Adrenal gland (tissue), 12 donors: ENCODE data around the gene HHAT. TPM values are rescaled to one million over a fixed set of nuclear protein-coding genes. Genes with fewer than 3 reads are reported as not detected.

Experiments
- DNase-seq, 7 donors: peaks; one replicate each; pipeline ENCODE4 v3.0.0-alpha.2; 2019 to 2020
- H3K27ac ChIP-seq, 5 donors: fragments of 200-600 bp; sonication (generic) in 4 of 5; 1 replicate in 3 of 5; 2 replicates in 2 of 5; pipeline versions ENCODE4 v1.5.1 to v1.8.0; 2016 to 2020; ENCODE audit warnings: mild to moderate bottlenecking in 1 of 5
- H3K27me3 ChIP-seq: fragments of 200-600 bp; 2 replicates; pipeline ENCODE4 v1.8.0; 2021
- H3K36me3 ChIP-seq, 2 donors: fragments of 200-600 bp; replicated peaks in 1 of 2; 1 replicate in 1 of 2; 2 replicates in 1 of 2; pipeline versions ENCODE4 v1.5.1 to v1.8.0; 2018 to 2022
- H3K4me1 ChIP-seq, 2 donors: fragments of 200-600 bp; replicated peaks in 1 of 2; 1 replicate in 1 of 2; 2 replicates in 1 of 2; pipeline versions ENCODE4 v1.5.1 to v1.8.0; 2018 to 2021
- H3K4me3 ChIP-seq, 4 donors: fragments of 200-600 bp; sonication (generic) in 3 of 4; one replicate each; pipeline ENCODE4 v1.5.1; 2016 to 2018
- H3K9me3 ChIP-seq, 3 donors: fragments of 200-600 bp; sonication (generic) in 1 of 3; replicated peaks in 1 of 3; 1 replicate in 2 of 3; 2 replicates in 1 of 3; pipeline versions ENCODE4 v1.5.1 to v1.8.0; 2016 to 2021
- CTCF ChIP-seq, 6 experiments: fragments of 450-650 bp in 4 of 6; fragments of 200-600 bp in 2 of 6; sonication (generic) in 1 of 6; IDR thresholded peaks; 1 replicate in 5 of 6; 2 replicates in 1 of 6; pipeline versions ENCODE4 v1.5.1 to v1.8.0; 2016 to 2021; ENCODE audit warnings: antibody characterized with exemption in 6 of 6, mild to moderate bottlenecking in 2 of 6, moderate library complexity in 1 of 6
- POLR2A ChIP-seq, 2 donors: fragments of 450-650 bp; IDR thresholded peaks; one replicate each; pipeline ENCODE4 v1.6.1; 2017; ENCODE audit warnings: antibody characterized with exemption in 2 of 2, mild to moderate bottlenecking in 2 of 2, moderate library complexity in 1 of 2
- WGBS, 4 donors: extraction: QIAGEN DNeasy Blood & Tissue Kit in 2 of 4; methylation state at CpG; one replicate each; pipeline versions ENCODE4 v1.1.5 to v1.1.7; 2013 to 2017; 5-methylcytosine and 5-hydroxymethylcytosine counted together
- intact Hi-C, 2 donors: fragments of 100-400 bp; cut with DNase I; formaldehyde crosslinking; loops; one replicate each; pipeline versions ENCODE4 v1.14.1 to v1.15.0; 2022 to 2023
- polyA plus RNA-seq, 3 donors: library from polyadenylated mRNA; stranded (reverse); fragments of 200-250 nt in 2 of 3; fragments of 350-450 nt in 1 of 3; fragmentation: Illumina TruSeq in 1 of 3; extraction: RNeasy Lipid Tissue Mini Kit (QIAGEN cat#74804) in 1 of 3; gene quantifications; one replicate each; pipeline ENCODE4 v1.2.3, GENCODE V29; 2013 to 2014
- total RNA-seq, 9 donors: library from RNA; depleted of rRNA in 4 of 9; stranded (reverse); fragments of >200 nt in 4 of 9; fragments of 120-200 nt in 1 of 9; fragmentation: NEBNext Ultra II Directional in 1 of 9; extraction: Animal tissue kit (Norgen Biotek cat#: 25700) in 1 of 9; gene quantifications; one replicate each; pipeline versions ENCODE4 v1.1.0 to v1.2.4, GENCODE V29; 2013 to 2023
- donor health status: healthy with polysubstance abuse.
- donor health status: Bipolar disorder and iron deficiency.
- donor health status: DM: yes; HTN: yes; CAD: no.
- donor health status: DM: no; HTN: no; CAD: no.
- donor health status: DM: no; HTN: no; CAD: no.
- donor health status: DM: yes; HTN: yes; CAD: no.

HHAT gene
- total and polyA plus RNA-seq, 12 donors: 3.1 to 26.7 (median 12.3) TPM

- TF ChIP-seq POLR2A (IDR thresholded peaks at IDR 0.05) (no peak), CTCF (IDR thresholded peaks at IDR 0.05) (no peak)
- DNase-seq: no peak
- Histone ChIP-seq H3K9me3 (peaks cover 0 to 5% (median 0%) of the 10 kb centered on the region in 3 donors), H3K27me3 (no peaks in the 10 kb centered on the region), H3K27ac (no peak overlapping the region), H3K36me3 (no peaks in the 10 kb centered on the region), H3K4me3 (no peak overlapping the region), H3K4me1 (no peaks in the 10 kb centered on the region)
- intact Hi-C loops: no loop called here
- 60 to 74% (median 70%) methylated on average over 2 of the region's 2 CpGs for WGBS, 4 donors
These were observed 267.9 kb downstream of the HHAT start for GRCh38 chr1:210596641-210597040.

GRCh38 chr1:210597555-210598134, 268.9 kb downstream of the HHAT start:
- peak in 1 of 7 donors; percentile 26 for DNase-seq
- H3K9me3 ChIP-seq: peaks cover 0 to 5% (median 0%) of the 10 kb centered on the region in 3 donors
- H3K36me3 ChIP-seq: no peaks in the 10 kb centered on the region
- no peaks in the 10 kb centered on the region for H3K27me3 ChIP-seq
- TF ChIP-seq CTCF (IDR thresholded peaks at IDR 0.05): no peak
- no peak for TF ChIP-seq POLR2A (IDR thresholded peaks at IDR 0.05)
- H3K27ac ChIP-seq: no peak overlapping the region
- WGBS, 4 donors: 61 to 93% (median 80%) methylated on average over 1 of the region's 1 CpG
- intact Hi-C loops: no loop called here
- no peaks in the 10 kb centered on the region for H3K4me1 ChIP-seq
- no peak overlapping the region for H3K4me3 ChIP-seq

DNA sequence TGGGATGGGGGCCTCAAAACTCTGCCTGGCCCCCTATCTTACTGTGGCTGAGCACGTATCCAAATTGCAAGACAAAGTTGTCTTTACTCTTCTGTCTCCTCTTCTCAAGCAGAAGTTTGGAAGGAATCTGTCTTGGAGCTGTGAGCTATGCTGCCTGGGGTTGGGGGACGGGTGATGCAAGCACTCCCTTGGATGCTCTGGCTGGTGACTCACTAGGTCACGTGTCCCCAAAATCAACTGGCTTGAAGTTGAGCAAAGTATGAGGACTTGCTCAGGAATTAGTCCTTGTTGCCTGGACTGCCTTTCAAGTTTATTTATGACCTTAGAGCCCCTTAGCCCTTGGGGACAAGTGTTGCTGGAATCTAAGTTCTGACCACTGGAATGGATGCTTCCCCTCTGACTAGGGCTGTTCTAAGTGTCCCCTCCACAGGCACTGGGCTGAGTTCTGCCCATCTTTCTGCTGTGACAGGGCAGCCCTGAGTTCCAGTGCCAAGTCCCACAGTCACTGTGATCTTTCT, 269.5 kb downstream of the HHAT start:
- no peaks in the 10 kb centered on the region for H3K36me3 ChIP-seq
- no peak for TF ChIP-seq CTCF (IDR thresholded peaks at IDR 0.05)
- TF ChIP-seq POLR2A (IDR thresholded peaks at IDR 0.05): no peak
- DNase-seq: peak in 4 of 7 donors; percentile 21 to 46 (median 28)
- H3K27me3 ChIP-seq: no peaks in the 10 kb centered on the region
- no peaks in the 10 kb centered on the region for H3K4me1 ChIP-seq
- peaks cover 0 to 5% (median 0%) of the 10 kb centered on the region in 3 donors for H3K9me3 ChIP-seq
- intact Hi-C loops: no loop called here
- H3K27ac ChIP-seq: peak overlapping the region in 1 of 5 donors; percentile 22
- 67 to 78% (median 75%) methylated on average over 3 of the region's 3 CpGs for WGBS, 4 donors
- no peak overlapping the region for H3K4me3 ChIP-seq

- no peak overlapping the region for H3K4me3 ChIP-seq
- no peak for TF ChIP-seq CTCF (IDR thresholded peaks at IDR 0.05)
- TF ChIP-seq POLR2A (IDR thresholded peaks at IDR 0.05): no peak
- WGBS, 4 donors: 80 to 94% (median 85%) methylated on average over 5 of the region's 5 CpGs
- H3K27me3 ChIP-seq: no peaks in the 10 kb centered on the region
- no peak overlapping the region for H3K27ac ChIP-seq
- intact Hi-C loops: no loop called here
- DNase-seq: no peak
- no peaks in the 10 kb centered on the region for H3K36me3 ChIP-seq
- H3K9me3 ChIP-seq: no peaks in the 10 kb centered on the region
- no peaks in the 10 kb centered on the region for H3K4me1 ChIP-seq
These were observed 271.9 kb downstream of the HHAT start for GRCh38 chr1:210600421-210601159.
